HG03097 (cell line): ENCODE measurements around the gene MED27.
"Not testable (repeated sequence)": the region's sequence is repeated elsewhere in the genome, so short reads cannot be mapped to it uniquely, and the experiment has no call there.

Experiments used
- ATAC-seq: cut with Tn5 transposase; IDR thresholded peaks from one replicate; pipeline ENCODE4 v1.9.1; 2021; ENCODE audit not compliant: unreplicated experiment, low FRiP score

MED27 gene

GRCh38 chr9:131937451-131937850 lies 142.2 kb downstream of the MED27 start:
- ATAC-seq: no peak

DNA sequence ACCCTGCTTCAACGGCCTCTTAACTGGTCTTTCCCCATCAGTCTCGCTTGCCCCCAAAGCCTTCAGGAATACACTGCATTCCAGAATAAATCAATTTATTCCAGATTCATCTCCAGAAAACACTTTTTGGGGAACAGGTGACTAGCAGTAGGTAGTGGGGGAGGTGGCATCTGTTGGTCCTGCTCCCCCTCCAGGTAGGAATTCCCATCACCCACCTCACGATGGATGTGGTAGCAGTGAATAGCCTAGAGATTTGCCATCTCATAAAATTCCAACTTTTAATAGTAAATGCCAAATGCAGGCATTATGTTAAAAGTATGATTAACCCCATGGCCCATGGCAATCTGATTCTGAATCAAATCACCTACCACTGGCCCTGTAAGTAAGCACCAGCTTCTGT lies 142.7 kb downstream of the MED27 start:
- ATAC-seq: no peak

- no peak for ATAC-seq
Observed at GRCh38 chr9:131934673-131935072, 145.0 kb downstream of the MED27 start.

DNA sequence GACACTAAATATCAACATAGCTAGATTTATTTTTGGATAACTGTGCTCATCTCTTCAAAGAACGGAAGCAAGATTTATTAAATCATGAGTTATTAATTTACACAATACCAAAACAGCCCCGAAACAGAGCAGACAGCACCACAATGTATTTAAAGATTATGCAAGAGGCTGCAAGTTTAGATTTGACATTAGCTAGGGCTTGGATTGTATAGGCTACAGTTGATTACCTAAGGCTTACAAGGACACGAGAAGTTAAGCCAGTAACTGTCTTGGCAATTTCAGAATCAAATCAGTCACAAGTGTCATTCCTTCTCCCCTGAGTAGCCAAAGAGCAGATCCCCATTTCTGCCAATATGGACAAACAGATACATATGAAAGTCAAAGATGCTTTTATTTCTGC lies 152.6 kb downstream of the MED27 start:
- ATAC-seq: no peak

DNA sequence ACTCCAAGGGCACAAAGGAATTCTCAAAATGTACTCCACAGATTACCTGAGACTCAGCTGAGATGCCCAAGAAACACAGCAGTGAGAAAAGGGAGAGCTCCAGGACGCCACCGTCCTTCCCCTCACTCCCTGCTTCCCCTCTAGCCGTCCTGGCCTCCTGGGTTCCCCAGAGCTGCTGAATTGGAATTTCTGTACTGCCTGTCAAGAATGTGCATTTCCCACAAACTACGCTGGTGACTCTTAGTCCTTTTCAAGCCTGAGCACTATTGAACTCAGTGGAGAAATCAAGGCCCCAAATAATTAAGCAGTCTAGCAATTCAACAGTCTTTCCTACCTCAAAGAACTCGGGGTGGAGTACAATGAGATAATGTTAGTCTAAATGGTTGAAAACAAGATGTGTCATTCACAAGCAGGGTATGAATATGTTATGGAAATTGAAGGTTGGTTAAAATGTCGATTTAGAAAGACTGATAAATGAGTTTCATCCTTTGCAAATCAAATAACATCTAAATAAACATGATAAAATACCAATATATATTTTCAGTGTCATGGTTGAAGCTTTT lies 153.2 kb downstream of the MED27 start:
- ATAC-seq: no peak

DNA sequence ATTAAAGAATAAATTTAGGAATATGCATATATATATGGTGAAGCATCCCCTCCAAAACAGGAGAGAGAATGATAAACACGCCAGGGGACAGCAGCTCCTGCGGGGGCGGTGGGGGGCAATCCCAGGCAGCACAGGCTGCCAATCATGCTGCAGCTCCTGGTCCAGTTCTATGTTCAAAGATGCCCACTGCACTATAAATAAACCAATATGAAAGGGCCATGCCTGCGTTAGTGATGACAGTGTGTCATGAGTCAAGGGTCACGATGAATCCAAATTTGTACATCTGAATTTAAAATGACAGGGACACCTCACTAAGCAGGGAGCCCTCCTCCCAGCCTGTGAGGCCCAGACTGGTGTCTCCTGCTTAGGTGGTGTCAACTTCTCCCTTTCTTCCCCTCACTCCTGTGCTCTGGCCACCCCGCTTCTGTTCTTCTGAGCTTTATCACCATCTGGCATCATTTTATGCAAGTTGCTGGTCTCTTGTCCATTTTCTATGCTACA lies 153.9 kb downstream of the MED27 start:
- ATAC-seq: no peak

- ATAC-seq: no peak
Observed at GRCh38 chr9:131923766-131924165, 155.9 kb downstream of the MED27 start.

DNA sequence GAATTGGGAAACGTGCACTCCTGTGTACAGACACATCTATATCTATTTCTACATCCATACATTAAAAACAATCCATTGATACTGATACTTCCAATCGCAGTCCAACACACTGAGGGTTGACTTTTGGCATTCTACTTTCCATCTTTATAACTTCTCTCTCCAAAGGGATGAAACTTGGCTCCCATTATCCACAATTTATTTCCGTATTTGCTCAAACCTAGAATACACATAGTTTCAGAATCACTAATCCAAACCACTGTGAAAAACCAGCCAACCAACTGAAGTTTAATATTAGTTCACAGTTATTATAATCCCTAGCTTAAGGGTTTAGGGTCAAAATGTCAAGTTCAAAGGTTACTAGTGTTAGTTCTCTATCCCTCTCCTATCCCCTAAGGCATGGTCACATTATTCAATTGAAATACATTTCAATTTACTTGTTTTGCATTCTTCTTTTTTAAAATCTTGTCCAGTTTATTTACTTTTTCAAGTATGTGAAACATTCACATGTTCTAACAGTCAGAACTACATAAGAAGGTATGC lies 156.5 kb downstream of the MED27 start:
- ATAC-seq: no peak

DNA sequence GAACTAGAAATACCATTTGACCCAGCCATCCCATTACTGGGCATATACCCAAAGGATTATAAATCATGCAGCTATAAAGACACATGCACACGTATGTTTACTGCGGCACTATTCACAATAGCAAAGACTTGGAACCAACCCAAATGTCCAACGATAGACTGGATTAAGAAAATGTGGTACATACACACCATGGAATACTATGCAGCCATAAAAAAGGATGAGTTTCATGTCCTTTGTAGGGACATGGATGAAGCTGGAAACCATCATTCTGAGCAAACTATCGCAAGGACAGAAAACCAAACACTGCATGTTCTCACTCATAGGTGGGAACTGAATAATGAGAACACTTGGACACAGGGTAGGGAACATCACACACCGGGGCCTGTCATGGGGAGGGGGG lies 158.0 kb downstream of the MED27 start:
- ATAC-seq: not testable (repeated sequence)

DNA sequence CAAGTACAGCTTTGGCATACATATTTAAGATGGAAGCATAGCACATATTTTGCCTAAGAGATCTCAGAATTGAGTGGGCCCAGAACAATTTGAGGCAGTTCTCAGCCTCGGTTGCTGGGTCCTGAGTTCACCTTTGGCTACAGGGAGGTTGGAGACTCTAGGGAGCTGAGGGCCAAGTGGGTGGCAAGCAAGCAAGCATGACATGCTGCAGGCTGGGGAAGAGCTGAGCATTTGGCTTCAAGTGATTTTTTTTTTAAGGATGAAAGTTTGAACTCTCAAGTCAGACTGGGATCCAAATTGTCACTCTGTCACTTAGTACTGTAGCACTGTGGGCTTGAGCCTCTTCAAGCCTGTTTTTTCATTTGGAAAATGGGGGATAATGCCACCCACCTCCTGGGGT lies 160.5 kb downstream of the MED27 start:
- ATAC-seq: no peak

DNA sequence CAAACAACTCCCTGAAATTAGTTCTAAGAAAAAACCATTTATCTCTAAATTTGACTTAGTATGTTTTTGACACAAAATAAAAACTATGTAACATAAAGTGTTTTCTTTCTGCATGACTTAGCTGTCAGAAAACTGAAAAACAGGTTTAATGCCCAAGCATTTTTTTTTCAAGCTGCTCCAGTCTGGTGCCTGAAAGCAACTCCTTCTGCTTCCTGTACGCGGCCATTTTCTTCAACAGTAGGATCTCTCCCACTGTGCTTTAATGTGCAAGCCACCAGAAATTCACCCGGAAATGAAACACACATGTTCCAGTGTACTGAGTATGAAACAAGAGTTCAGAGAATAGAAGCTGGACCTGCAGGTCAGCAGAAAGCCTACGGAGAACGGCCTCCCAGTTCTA lies 161.2 kb downstream of the MED27 start:
- no peak for ATAC-seq

GRCh38 chr9:131917009-131917408 lies 162.7 kb downstream of the MED27 start:
- ATAC-seq: no peak

- ATAC-seq: no peak
Observed at GRCh38 chr9:131915181-131915580, 164.5 kb downstream of the MED27 start.

- ATAC-seq: no peak
Observed at GRCh38 chr9:131912671-131913070, 167.0 kb downstream of the MED27 start.

- no peak for ATAC-seq
Observed at GRCh38 chr9:131912069-131912468, 167.6 kb downstream of the MED27 start.

DNA sequence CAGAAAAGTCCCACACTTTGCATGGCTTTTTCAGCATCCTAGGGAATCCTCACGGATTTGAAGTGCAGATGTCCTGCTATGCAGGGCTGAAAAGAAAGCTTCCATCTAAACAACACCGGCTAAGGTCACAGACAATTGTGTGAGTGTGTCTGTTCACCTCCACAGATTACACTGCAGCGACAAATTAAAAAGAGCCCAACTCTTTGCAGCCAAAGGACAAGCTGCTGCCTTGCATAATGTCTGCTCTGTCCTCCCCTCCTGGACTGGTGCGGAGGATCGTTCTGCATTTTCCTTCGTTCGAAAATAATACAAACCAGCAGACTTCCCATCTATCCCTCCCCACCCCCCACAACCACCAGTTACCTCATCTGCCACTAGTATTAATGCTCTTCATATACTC lies 169.1 kb downstream of the MED27 start:
- no peak for ATAC-seq

DNA sequence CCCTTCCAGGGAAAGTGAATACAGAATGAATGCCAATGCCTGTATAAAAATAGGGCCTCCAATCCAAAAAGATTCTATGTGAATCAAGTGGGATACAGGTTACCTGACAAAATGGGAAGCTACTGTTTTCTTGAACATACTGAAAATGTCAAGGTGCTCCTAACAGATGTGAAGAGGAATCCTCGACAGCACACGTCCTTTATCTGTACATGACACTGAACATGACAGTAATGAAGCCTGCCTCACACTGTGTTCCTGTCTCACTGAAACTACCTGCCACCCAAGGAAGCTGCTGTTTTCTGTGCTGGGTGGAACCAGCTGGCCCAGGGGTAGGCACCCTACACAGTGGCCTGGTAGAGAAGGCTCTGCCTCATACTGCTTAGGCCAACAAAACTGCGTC lies 174.5 kb downstream of the MED27 start:
- no peak for ATAC-seq

- no peak for ATAC-seq
Observed at GRCh38 chr9:131899296-131900228, 180.1 kb downstream of the MED27 start.

GRCh38 chr9:131892902-131893500 lies 186.7 kb downstream of the MED27 start:
- no peak for ATAC-seq

- ATAC-seq: no peak
Observed at GRCh38 chr9:131892162-131892707, 187.4 kb downstream of the MED27 start.

DNA sequence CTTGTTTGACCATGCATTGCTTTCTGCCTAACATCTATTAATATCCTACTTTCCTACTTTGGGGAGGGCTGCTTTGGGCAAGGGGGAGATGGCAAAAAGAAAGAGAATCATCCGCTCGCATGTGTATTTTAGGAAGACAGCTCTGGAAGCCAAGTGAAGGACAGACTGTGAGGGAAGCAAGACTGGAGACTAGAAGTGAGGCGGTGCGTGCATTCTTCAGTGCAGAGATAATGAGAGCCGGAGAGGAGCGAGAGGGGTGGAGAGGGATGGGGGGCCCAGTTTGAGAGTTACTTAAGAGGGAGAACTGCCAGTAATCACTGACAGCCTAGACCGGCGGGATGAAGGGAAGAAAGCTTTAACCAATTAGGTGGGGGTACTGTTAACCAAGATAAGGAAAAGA lies 188.1 kb downstream of the MED27 start:
- ATAC-seq: no peak
